ENCODE data around the gene RPRD1B.

Gene RPRD1B

GRCh38 chr20:38043512-38044300 lies 10.2 kb downstream of the RPRD1B start:
- no peak for DNase-seq (ENCODE audit: low read depth, low spot score)
- Histone ChIP-seq H3K27me3 (ENCODE audit: control insufficient read depth, insufficient read depth, low read length) (no peaks in the 10 kb centered on the region), H3K9me3 (ENCODE audit: control insufficient read depth, insufficient read depth, low read length) (no peaks in the 10 kb centered on the region), H3K27ac (ENCODE audit: low read length) (no peak overlapping the region), H3K4me1 (ENCODE audit: control insufficient read depth, insufficient read depth, low read length) (peaks cover 3% of the 10 kb centered on the region; the same call in 1 of the 2 replicates), H3K36me3 (ENCODE audit: control insufficient read depth, insufficient read depth, low read length) (no peaks in the 10 kb centered on the region; the same call in 1 of the 2 replicates), H3K4me3 (ENCODE audit: low read length) (no peak overlapping the region)
- WGBS (ENCODE audit: insufficient coverage, insufficient read length) = 100% methylated on average over 1 of the region's 10 CpGs

- Histone ChIP-seq H3K4me3 (ENCODE audit: low read length) (no peak overlapping the region), H3K27me3 (ENCODE audit: control insufficient read depth, insufficient read depth, low read length) (no peaks in the 10 kb centered on the region), H3K9me3 (ENCODE audit: control insufficient read depth, insufficient read depth, low read length) (no peaks in the 10 kb centered on the region), H3K4me1 (ENCODE audit: control insufficient read depth, insufficient read depth, low read length) (peaks cover 3% of the 10 kb centered on the region; the same call in 1 of the 2 replicates), H3K27ac (ENCODE audit: low read length) (no peak overlapping the region), H3K36me3 (ENCODE audit: control insufficient read depth, insufficient read depth, low read length) (peaks cover 1% of the 10 kb centered on the region; the same call in 1 of the 2 replicates)
- no peak for DNase-seq (ENCODE audit: low read depth, low spot score)
- WGBS (ENCODE audit: insufficient coverage, insufficient read length) = no CpG with 5 or more reads among the region's 3 CpGs
Measured at GRCh38 chr20:38044685-38045084, 11.1 kb downstream of the RPRD1B start.

- H3K36me3 ChIP-seq (ENCODE audit: control insufficient read depth, insufficient read depth, low read length) = peaks cover 4% of the 10 kb centered on the region; the same call in 1 of the 2 replicates
- H3K27me3 ChIP-seq (ENCODE audit: control insufficient read depth, insufficient read depth, low read length) = no peaks in the 10 kb centered on the region
- H3K27ac ChIP-seq (ENCODE audit: low read length) = no peak overlapping the region
- peaks cover 3% of the 10 kb centered on the region; the same call in 1 of the 2 replicates for H3K4me1 ChIP-seq (ENCODE audit: control insufficient read depth, insufficient read depth, low read length)
- no peaks in the 10 kb centered on the region for H3K9me3 ChIP-seq (ENCODE audit: control insufficient read depth, insufficient read depth, low read length)
- DNase-seq (ENCODE audit: low read depth, low spot score) = no peak
- WGBS (ENCODE audit: insufficient coverage, insufficient read length) = no CpG with 5 or more reads among the region's 4 CpGs
- no peak overlapping the region for H3K4me3 ChIP-seq (ENCODE audit: low read length)
Measured at GRCh38 chr20:38046572-38046971, 13.0 kb downstream of the RPRD1B start.

GRCh38 chr20:38049800-38050199 lies 16.3 kb downstream of the RPRD1B start:
- Histone ChIP-seq H3K4me3 (ENCODE audit: low read length) (no peak overlapping the region), H3K27me3 (ENCODE audit: control insufficient read depth, insufficient read depth, low read length) (no peaks in the 10 kb centered on the region), H3K9me3 (ENCODE audit: control insufficient read depth, insufficient read depth, low read length) (no peaks in the 10 kb centered on the region), H3K36me3 (ENCODE audit: control insufficient read depth, insufficient read depth, low read length) (peaks cover 4% of the 10 kb centered on the region; the same call in 1 of the 2 replicates), H3K4me1 (ENCODE audit: control insufficient read depth, insufficient read depth, low read length) (peaks cover 3% of the 10 kb centered on the region; the same call in 1 of the 2 replicates), H3K27ac (ENCODE audit: low read length) (no peak overlapping the region)
- WGBS (ENCODE audit: insufficient coverage, insufficient read length) = no CpG with 5 or more reads among the region's 3 CpGs
- DNase-seq (ENCODE audit: low read depth, low spot score) = no peak

- no CpG with 5 or more reads among the region's 1 CpG for WGBS (ENCODE audit: insufficient coverage, insufficient read length)
- Histone ChIP-seq H3K9me3 (ENCODE audit: control insufficient read depth, insufficient read depth, low read length) (no peaks in the 10 kb centered on the region), H3K4me1 (ENCODE audit: control insufficient read depth, insufficient read depth, low read length) (peaks cover 3% of the 10 kb centered on the region; the same call in 1 of the 2 replicates), H3K27ac (ENCODE audit: low read length) (no peak overlapping the region), H3K4me3 (ENCODE audit: low read length) (no peak overlapping the region), H3K27me3 (ENCODE audit: control insufficient read depth, insufficient read depth, low read length) (no peaks in the 10 kb centered on the region), H3K36me3 (ENCODE audit: control insufficient read depth, insufficient read depth, low read length) (peaks cover 4% of the 10 kb centered on the region; the same call in 1 of the 2 replicates)
- no peak for DNase-seq (ENCODE audit: low read depth, low spot score)
Measured at GRCh38 chr20:38050686-38051085, 17.1 kb downstream of the RPRD1B start.

GRCh38 chr20:38052870-38053269 lies 19.3 kb downstream of the RPRD1B start:
- no CpG with 5 or more reads among the region's 2 CpGs for WGBS (ENCODE audit: insufficient coverage, insufficient read length)
- Histone ChIP-seq H3K27ac (ENCODE audit: low read length) (no peak overlapping the region), H3K27me3 (ENCODE audit: control insufficient read depth, insufficient read depth, low read length) (no peaks in the 10 kb centered on the region), H3K4me3 (ENCODE audit: low read length) (no peak overlapping the region), H3K4me1 (ENCODE audit: control insufficient read depth, insufficient read depth, low read length) (no peaks in the 10 kb centered on the region), H3K9me3 (ENCODE audit: control insufficient read depth, insufficient read depth, low read length) (no peaks in the 10 kb centered on the region), H3K36me3 (ENCODE audit: control insufficient read depth, insufficient read depth, low read length) (peaks cover 4% of the 10 kb centered on the region; the same call in 1 of the 2 replicates)
- no peak for DNase-seq (ENCODE audit: low read depth, low spot score)

GRCh38 chr20:38054647-38055046 lies 21.1 kb downstream of the RPRD1B start:
- Histone ChIP-seq H3K9me3 (ENCODE audit: control insufficient read depth, insufficient read depth, low read length) (no peaks in the 10 kb centered on the region), H3K4me1 (ENCODE audit: control insufficient read depth, insufficient read depth, low read length) (no peaks in the 10 kb centered on the region), H3K27ac (ENCODE audit: low read length) (no peak overlapping the region), H3K36me3 (ENCODE audit: control insufficient read depth, insufficient read depth, low read length) (peaks cover 9% of the 10 kb centered on the region; the same call in 1 of the 2 replicates), H3K4me3 (ENCODE audit: low read length) (no peak overlapping the region), H3K27me3 (ENCODE audit: control insufficient read depth, insufficient read depth, low read length) (no peaks in the 10 kb centered on the region)
- DNase-seq (ENCODE audit: low read depth, low spot score) = no peak
- WGBS (ENCODE audit: insufficient coverage, insufficient read length) = no CpG with 5 or more reads among the region's 2 CpGs

GRCh38 chr20:38055294-38055693 lies 21.7 kb downstream of the RPRD1B start:
- no peak for DNase-seq (ENCODE audit: low read depth, low spot score)
- Histone ChIP-seq H3K36me3 (ENCODE audit: control insufficient read depth, insufficient read depth, low read length) (peaks cover 6% of the 10 kb centered on the region; the same call in 1 of the 2 replicates), H3K9me3 (ENCODE audit: control insufficient read depth, insufficient read depth, low read length) (no peaks in the 10 kb centered on the region), H3K27me3 (ENCODE audit: control insufficient read depth, insufficient read depth, low read length) (no peaks in the 10 kb centered on the region), H3K4me3 (ENCODE audit: low read length) (no peak overlapping the region), H3K27ac (ENCODE audit: low read length) (no peak overlapping the region), H3K4me1 (ENCODE audit: control insufficient read depth, insufficient read depth, low read length) (no peaks in the 10 kb centered on the region)
- no CpG with 5 or more reads among the region's 4 CpGs for WGBS (ENCODE audit: insufficient coverage, insufficient read length)

- Histone ChIP-seq H3K27ac (ENCODE audit: low read length) (no peak overlapping the region), H3K27me3 (ENCODE audit: control insufficient read depth, insufficient read depth, low read length) (no peaks in the 10 kb centered on the region), H3K36me3 (ENCODE audit: control insufficient read depth, insufficient read depth, low read length) (peaks cover 9% of the 10 kb centered on the region; the same call in 1 of the 2 replicates), H3K4me1 (ENCODE audit: control insufficient read depth, insufficient read depth, low read length) (no peaks in the 10 kb centered on the region), H3K9me3 (ENCODE audit: control insufficient read depth, insufficient read depth, low read length) (no peaks in the 10 kb centered on the region), H3K4me3 (ENCODE audit: low read length) (no peak overlapping the region)
- no peak for DNase-seq (ENCODE audit: low read depth, low spot score)
- no CpG with 5 or more reads among the region's 6 CpGs for WGBS (ENCODE audit: insufficient coverage, insufficient read length)
Measured at GRCh38 chr20:38055848-38056247, 22.3 kb downstream of the RPRD1B start.

- H3K36me3 ChIP-seq (ENCODE audit: control insufficient read depth, insufficient read depth, low read length) = peaks cover 9% of the 10 kb centered on the region; the same call in 1 of the 2 replicates
- DNase-seq (ENCODE audit: low read depth, low spot score) = peak; percentile 77
Measured at GRCh38 chr20:38057351-38057972, 23.9 kb downstream of the RPRD1B start.

More at GRCh38 chr20:38057351-38057972, 23.9 kb downstream of the RPRD1B start:
- no peak overlapping the region for H3K4me3 ChIP-seq (ENCODE audit: low read length)
- H3K27ac ChIP-seq (ENCODE audit: low read length) = no peak overlapping the region
- WGBS (ENCODE audit: insufficient coverage, insufficient read length) = no CpG with 5 or more reads among the region's 7 CpGs
- no peaks in the 10 kb centered on the region for H3K9me3 ChIP-seq (ENCODE audit: control insufficient read depth, insufficient read depth, low read length)
- H3K4me1 ChIP-seq (ENCODE audit: control insufficient read depth, insufficient read depth, low read length) = no peaks in the 10 kb centered on the region
- H3K27me3 ChIP-seq (ENCODE audit: control insufficient read depth, insufficient read depth, low read length) = no peaks in the 10 kb centered on the region
